Fibroblast of mammary gland (primary cell): ENCODE results near the gene OLFM4.

Experiments
- DNase-seq: peaks from one replicate; pipeline ENCODE4 v3.0.0-alpha.2; 2010; ENCODE audit warnings: low read depth
- H3K4me3 ChIP-seq: 2 replicates; pipeline ENCODE4 v1.5.1; 2011; ENCODE audit warnings: low read depth, mild to moderate bottlenecking, low read length, moderate library complexity; ENCODE audit not compliant: control insufficient read depth
- CTCF ChIP-seq: conservative IDR thresholded peaks from 2 replicates; pipeline ENCODE4 v1.5.1; 2011; ENCODE audit warnings: low read depth, low read length, inconsistent platforms; ENCODE audit not compliant: control insufficient read depth, insufficient read depth

Gene OLFM4

GRCh38 chr13:52992110-52992509, 36.5 kb upstream of the OLFM4 start:
- H3K4me3 ChIP-seq, result no peak overlapping the region
- no peak for TF ChIP-seq CTCF
- no peak for DNase-seq

- no peak for TF ChIP-seq CTCF
- no peak overlapping the region for H3K4me3 ChIP-seq
- no peak for DNase-seq
These were observed 34.6 kb upstream of the OLFM4 start for GRCh38 chr13:52994051-52994450.

- no peak for TF ChIP-seq CTCF
- DNase-seq, result no peak
- H3K4me3 ChIP-seq, result no peak overlapping the region
These were observed 33.7 kb upstream of the OLFM4 start for GRCh38 chr13:52994865-52995264.

GRCh38 chr13:52995946-52996345, 32.7 kb upstream of the OLFM4 start:
- H3K4me3 ChIP-seq, result no peak overlapping the region
- TF ChIP-seq CTCF, result no peak
- DNase-seq, result no peak

GRCh38 chr13:52997951-52998876, 30.4 kb upstream of the OLFM4 start:
- H3K4me3 ChIP-seq, result no peak overlapping the region
- TF ChIP-seq CTCF, result no peak
- no peak for DNase-seq

- TF ChIP-seq CTCF, result no peak
- no peak overlapping the region for H3K4me3 ChIP-seq
- DNase-seq, result no peak
These were observed 29.4 kb upstream of the OLFM4 start for GRCh38 chr13:52999093-52999696.
